Neural progenitor cell (in vitro differentiated cells): ENCODE measurements around the gene JAG1. TPM values are rescaled to one million over a fixed set of nuclear protein-coding genes. Genes with fewer than 3 reads are reported as not detected.

ENCODE experiments used
- DNase-seq: peaks from one replicate; pipeline ENCODE4 v3.0.0-alpha.2; 2016; ENCODE audit warnings: low spot score
- H2AFZ ChIP-seq: fragments of 200-600 bp; sonication (generic); replicated peaks from 2 replicates; pipeline ENCODE4 v1.6.1; 2016; ENCODE audit warnings: antibody characterized with exemption
- H3F3A ChIP-seq: fragments of 200-600 bp; sonication (generic); 2 replicates; pipeline ENCODE4 v1.6.1; 2016; ENCODE audit warnings: antibody characterized with exemption, low read depth
- H3K27ac ChIP-seq: fragments of 200-600 bp; sonication (generic); 2 replicates; pipeline ENCODE4 v1.5.1; 2016; ENCODE audit warnings: mild to moderate bottlenecking
- H3K27me3 ChIP-seq: fragments of 200-600 bp; sonication (generic); 2 replicates; pipeline ENCODE4 v1.6.1; 2016; ENCODE audit warnings: mild to moderate bottlenecking, moderate library complexity
- H3K36me3 ChIP-seq: fragments of 200-600 bp; sonication (generic); 2 replicates; pipeline ENCODE4 v1.5.1; 2016
- H3K4me1 ChIP-seq: fragments of 200-600 bp; sonication (generic); 2 replicates; pipeline ENCODE4 v1.6.1; 2016; ENCODE audit warnings: mixed run types
- H3K4me2 ChIP-seq: fragments of 200-600 bp; sonication (generic); 2 replicates; pipeline ENCODE4 v1.6.1; 2016
- H3K4me3 ChIP-seq: fragments of 200-600 bp; sonication (generic); 2 replicates; pipeline ENCODE4 v1.5.1; 2016
- H3K79me2 ChIP-seq: fragments of 200-600 bp; sonication (generic); 2 replicates; pipeline ENCODE4 v1.6.1; 2016; ENCODE audit warnings: low read depth
- H3K9ac ChIP-seq: fragments of 200-600 bp; sonication (generic); 2 replicates; pipeline ENCODE4 v1.6.1; 2016
- H3K9me3 ChIP-seq: fragments of 200-600 bp; sonication (generic); 2 replicates; pipeline ENCODE4 v1.5.1; 2016; ENCODE audit warnings: low read depth
- H4K20me1 ChIP-seq: fragments of 200-600 bp; sonication (generic); 2 replicates; pipeline ENCODE4 v1.6.1; 2016; ENCODE audit warnings: low read depth
- H3K27ac Mint-ChIP-seq: 3 replicates; pipeline ENCODE4 v1.8.0; 2021; ENCODE audit warnings: mixed read lengths
- H3K27me3 Mint-ChIP-seq: 2 replicates; pipeline ENCODE4 v1.8.0; 2022; ENCODE audit warnings: low read depth, mild to moderate bottlenecking, inconsistent platforms, moderate library complexity, mixed read lengths; ENCODE audit not compliant: insufficient read depth
- H3K36me3 Mint-ChIP-seq: 3 replicates; pipeline ENCODE4 v1.8.0; 2021; ENCODE audit warnings: mixed read lengths
- H3K4me1 Mint-ChIP-seq: 3 replicates; pipeline ENCODE4 v1.8.0; 2021; ENCODE audit warnings: mixed read lengths
- H3K4me3 Mint-ChIP-seq: 3 replicates; pipeline ENCODE4 v1.8.0; 2021; ENCODE audit warnings: mild to moderate bottlenecking, moderate library complexity, mixed read lengths
- H3K9me3 Mint-ChIP-seq: 3 replicates; pipeline ENCODE4 v1.8.0; 2020; ENCODE audit warnings: mixed read lengths
- EZH2 ChIP-seq: fragments of 200-600 bp; sonication (generic); IDR thresholded peaks from 2 replicates; pipeline ENCODE4 v1.6.1; 2017; ENCODE audit warnings: antibody characterized with exemption, mild to moderate bottlenecking, moderate library complexity
- EZH2phosphoT487 ChIP-seq: fragments of 200-600 bp; sonication (generic); IDR thresholded peaks from 2 replicates; pipeline ENCODE4 v1.6.1; 2017; ENCODE audit warnings: antibody characterized with exemption
- total RNA-seq: library from RNA; depleted of rRNA; stranded (reverse); fragments of >200 nt; gene quantifications from 2 replicates; pipeline ENCODE4 v1.2.3, GENCODE V29; 2015; ENCODE audit warnings: low replicate concordance
- TF ChIP-seq, protein P1 (sequence below): fragments of 200-600 bp; sonication (generic); IDR thresholded peaks from 2 replicates; pipeline ENCODE4 v1.5.1; 2017; ENCODE audit warnings: antibody characterized with exemption, mild to moderate bottlenecking

Gene JAG1
- total RNA-seq, 1 donor from 2014 or later = 129 TPM

DNA sequence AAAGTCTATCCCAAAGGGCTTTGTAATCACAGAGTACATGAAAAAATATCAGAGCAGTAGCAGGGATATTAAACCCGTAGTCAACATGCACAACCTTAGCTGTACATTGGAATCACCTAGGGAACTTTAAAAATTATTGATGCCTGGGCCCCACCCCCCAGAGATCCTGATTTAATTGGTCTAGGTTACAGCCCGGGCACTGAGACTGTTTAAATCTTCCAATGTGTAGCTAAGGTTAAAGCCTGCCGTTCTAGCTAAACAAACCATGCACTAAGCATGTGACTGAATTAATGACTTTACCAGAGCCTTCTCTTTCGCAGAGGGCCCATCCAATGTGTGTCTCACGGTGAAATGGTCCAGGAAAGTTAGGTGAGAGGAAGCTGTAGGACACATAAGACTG lies 14.1 kb upstream of the JAG1 start:
- no peak for DNase-seq

DNA sequence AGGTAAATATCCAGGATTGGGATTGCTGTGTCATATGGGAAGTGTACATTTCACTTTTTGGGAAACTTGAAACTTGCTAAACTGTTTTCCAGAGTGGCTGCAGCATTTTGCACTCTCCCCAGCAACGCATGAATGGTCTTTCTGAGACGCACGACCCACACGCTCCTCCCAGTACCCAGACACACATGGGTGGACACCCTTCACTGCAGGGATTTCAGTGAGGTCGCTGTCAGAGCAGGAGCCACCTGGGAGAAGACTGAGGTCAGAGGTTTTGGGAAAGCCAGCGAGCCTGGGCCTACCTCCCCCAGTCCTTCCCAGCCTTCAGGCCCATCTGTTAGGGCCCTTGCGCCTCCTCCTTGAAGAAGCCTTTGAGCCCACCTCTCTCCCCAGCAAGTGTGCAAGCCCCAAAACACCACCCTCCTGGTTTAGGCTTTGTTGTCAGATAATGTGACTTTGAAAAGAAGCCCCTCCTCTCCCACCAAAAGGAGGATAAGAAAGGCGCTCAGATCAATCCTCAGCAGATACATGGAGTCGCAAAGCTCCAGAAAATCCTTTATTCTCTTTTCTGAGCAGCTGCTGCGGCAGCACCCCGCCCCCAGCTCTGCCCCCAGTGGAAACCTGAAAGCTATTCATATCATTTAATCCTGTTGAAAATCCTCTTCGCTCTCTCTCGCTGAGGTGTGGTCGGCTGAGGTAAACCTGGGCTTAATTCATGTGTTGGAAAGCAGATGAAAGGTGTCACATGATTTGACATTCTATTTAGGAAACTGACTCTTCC lies 12.7 kb upstream of the JAG1 start:
- no peak overlapping the region for H3K4me3 ChIP-seq
- DNase-seq = peak; percentile 73
- peaks cover 21% of the 10 kb centered on the region for H3K4me1 Mint-ChIP-seq
- TF ChIP-seq, protein P1, sequence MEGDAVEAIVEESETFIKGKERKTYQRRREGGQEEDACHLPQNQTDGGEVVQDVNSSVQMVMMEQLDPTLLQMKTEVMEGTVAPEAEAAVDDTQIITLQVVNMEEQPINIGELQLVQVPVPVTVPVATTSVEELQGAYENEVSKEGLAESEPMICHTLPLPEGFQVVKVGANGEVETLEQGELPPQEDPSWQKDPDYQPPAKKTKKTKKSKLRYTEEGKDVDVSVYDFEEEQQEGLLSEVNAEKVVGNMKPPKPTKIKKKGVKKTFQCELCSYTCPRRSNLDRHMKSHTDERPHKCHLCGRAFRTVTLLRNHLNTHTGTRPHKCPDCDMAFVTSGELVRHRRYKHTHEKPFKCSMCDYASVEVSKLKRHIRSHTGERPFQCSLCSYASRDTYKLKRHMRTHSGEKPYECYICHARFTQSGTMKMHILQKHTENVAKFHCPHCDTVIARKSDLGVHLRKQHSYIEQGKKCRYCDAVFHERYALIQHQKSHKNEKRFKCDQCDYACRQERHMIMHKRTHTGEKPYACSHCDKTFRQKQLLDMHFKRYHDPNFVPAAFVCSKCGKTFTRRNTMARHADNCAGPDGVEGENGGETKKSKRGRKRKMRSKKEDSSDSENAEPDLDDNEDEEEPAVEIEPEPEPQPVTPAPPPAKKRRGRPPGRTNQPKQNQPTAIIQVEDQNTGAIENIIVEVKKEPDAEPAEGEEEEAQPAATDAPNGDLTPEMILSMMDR = peak; percentile 19
- TF ChIP-seq EZH2 = no peak
- H3K36me3 Mint-ChIP-seq = no peaks in the 10 kb centered on the region
- H4K20me1 ChIP-seq = no peaks in the 10 kb centered on the region
- H3K4me2 ChIP-seq = peak overlapping the region; percentile 40
- H3K27ac ChIP-seq = peak overlapping the region; percentile 16
- no peak overlapping the region for H2AFZ ChIP-seq
- H3K4me1 ChIP-seq = peaks cover 26% of the 10 kb centered on the region
- H3K4me3 Mint-ChIP-seq = peak overlapping the region; percentile 16
- no peaks in the 10 kb centered on the region for H3K9me3 ChIP-seq
- no peak overlapping the region for H3K9ac ChIP-seq
- H3F3A ChIP-seq = peaks cover 16% of the 10 kb centered on the region
- peaks cover 4% of the 10 kb centered on the region for H3K27me3 Mint-ChIP-seq
- H3K79me2 ChIP-seq = no peaks in the 10 kb centered on the region
- peaks cover 4% of the 10 kb centered on the region for H3K9me3 Mint-ChIP-seq
- no peaks in the 10 kb centered on the region for H3K27me3 ChIP-seq
- no peaks in the 10 kb centered on the region for H3K36me3 ChIP-seq
- peak overlapping the region; percentile 62 for H3K27ac Mint-ChIP-seq

More for the DNA sequence above, 14.1 kb upstream of the JAG1 start:
- H3K9ac ChIP-seq = no peak overlapping the region
- H3K4me2 ChIP-seq = no peak overlapping the region
- Mint-ChIP-seq H3K27ac (no peak overlapping the region), H3K36me3 (no peaks in the 10 kb centered on the region), H3K27me3 (peaks cover 4% of the 10 kb centered on the region), H3K4me1 (peaks cover 23% of the 10 kb centered on the region), H3K4me3 (no peak overlapping the region), H3K9me3 (peaks cover 4% of the 10 kb centered on the region)
- H3K4me1 ChIP-seq = peaks cover 34% of the 10 kb centered on the region
- H3K27me3 ChIP-seq = no peaks in the 10 kb centered on the region
- no peak overlapping the region for H2AFZ ChIP-seq
- H4K20me1 ChIP-seq = no peaks in the 10 kb centered on the region
- no peaks in the 10 kb centered on the region for H3K36me3 ChIP-seq
- TF ChIP-seq EZH2 (no peak), EZH2phosphoT487 (no peak)
- TF ChIP-seq, protein P1 = no peak
- no peak overlapping the region for H3K4me3 ChIP-seq
- no peaks in the 10 kb centered on the region for H3K79me2 ChIP-seq
- no peaks in the 10 kb centered on the region for H3K9me3 ChIP-seq
- H3K27ac ChIP-seq = no peak overlapping the region
- peaks cover 16% of the 10 kb centered on the region for H3F3A ChIP-seq

- H3K4me3 ChIP-seq = no peak overlapping the region
- no peaks in the 10 kb centered on the region for H3K36me3 ChIP-seq
- peaks cover 22% of the 10 kb centered on the region for H3K4me1 ChIP-seq
- no peak overlapping the region for H3K27ac ChIP-seq
- TF ChIP-seq, protein P1 = no peak
- TF ChIP-seq EZH2phosphoT487 (no peak), EZH2 (no peak)
- no peak overlapping the region for H2AFZ ChIP-seq
- Mint-ChIP-seq H3K4me3 (no peak overlapping the region), H3K9me3 (peaks cover 5% of the 10 kb centered on the region), H3K36me3 (peaks cover 5% of the 10 kb centered on the region), H3K27ac (no peak overlapping the region), H3K27me3 (no peaks in the 10 kb centered on the region), H3K4me1 (peaks cover 19% of the 10 kb centered on the region)
- peaks cover 16% of the 10 kb centered on the region for H3F3A ChIP-seq
- H3K27me3 ChIP-seq = no peaks in the 10 kb centered on the region
- no peaks in the 10 kb centered on the region for H4K20me1 ChIP-seq
- no peak overlapping the region for H3K4me2 ChIP-seq
- no peak overlapping the region for H3K9ac ChIP-seq
- DNase-seq = no peak
- no peaks in the 10 kb centered on the region for H3K9me3 ChIP-seq
- H3K79me2 ChIP-seq = no peaks in the 10 kb centered on the region
Observed at GRCh38 chr20:10683537-10683936, 9.7 kb upstream of the JAG1 start.
